Nephron progenitor cell (in vitro differentiated cells): ENCODE data around the gene MOBP.

Experiments
- DNase-seq: peaks from one replicate; pipeline ENCODE4 v3.0.0; 2021
- H3K27ac Mint-ChIP-seq: 2 replicates; pipeline ENCODE4 v1.8.0; 2021; ENCODE audit warnings: mild to moderate bottlenecking, moderate library complexity, mixed read lengths
- H3K27me3 Mint-ChIP-seq: 2 replicates; pipeline ENCODE4 v1.8.0; 2021; ENCODE audit warnings: mild to moderate bottlenecking, low read depth, mixed read lengths; ENCODE audit not compliant: poor library complexity
- H3K36me3 Mint-ChIP-seq: 2 replicates; pipeline ENCODE4 v1.8.0; 2021; ENCODE audit warnings: low read depth, mixed read lengths
- H3K4me1 Mint-ChIP-seq: 2 replicates; pipeline ENCODE4 v1.8.0; 2021; ENCODE audit warnings: mixed read lengths
- H3K4me3 Mint-ChIP-seq: 2 replicates; pipeline ENCODE4 v1.8.0; 2021; ENCODE audit warnings: mild to moderate bottlenecking, moderate library complexity, mixed read lengths
- H3K9me3 Mint-ChIP-seq: 2 replicates; pipeline ENCODE4 v1.8.0; 2021; ENCODE audit warnings: mild to moderate bottlenecking, moderate library complexity, mixed read lengths
- CTCF ChIP-seq: fragments of 200-600 bp; sonication (generic); IDR thresholded peaks from 2 replicates; pipeline ENCODE4 v1.5.0; 2021; ENCODE audit warnings: antibody characterized with exemption

MOBP gene

GRCh38 chr3:39494781-39495180 is 27.3 kb downstream of the MOBP start:
- Mint-ChIP-seq H3K27me3 (peaks cover 30% of the 10 kb centered on the region), H3K36me3 (no peaks in the 10 kb centered on the region), H3K27ac (no peak overlapping the region), H3K4me3 (no peak overlapping the region), H3K9me3 (no peaks in the 10 kb centered on the region), H3K4me1 (no peaks in the 10 kb centered on the region)
- DNase-seq, result no peak
- TF ChIP-seq CTCF, result no peak

GRCh38 chr3:39497753-39498152 is 30.3 kb downstream of the MOBP start:
- DNase-seq, result no peak
- Mint-ChIP-seq H3K27ac (no peak overlapping the region), H3K4me1 (no peaks in the 10 kb centered on the region), H3K27me3 (peaks cover 29% of the 10 kb centered on the region), H3K4me3 (no peak overlapping the region), H3K36me3 (no peaks in the 10 kb centered on the region), H3K9me3 (no peaks in the 10 kb centered on the region)
- TF ChIP-seq CTCF, result no peak

- H3K9me3 Mint-ChIP-seq, result no peaks in the 10 kb centered on the region
- peaks cover 19% of the 10 kb centered on the region for H3K27me3 Mint-ChIP-seq
- no peaks in the 10 kb centered on the region for H3K4me1 Mint-ChIP-seq
- no peak for DNase-seq
- no peak overlapping the region for H3K27ac Mint-ChIP-seq
- TF ChIP-seq CTCF, result no peak
- no peak overlapping the region for H3K4me3 Mint-ChIP-seq
- no peaks in the 10 kb centered on the region for H3K36me3 Mint-ChIP-seq
These were observed 32.3 kb downstream of the MOBP start for GRCh38 chr3:39499651-39500273.

GRCh38 chr3:39501059-39501458 is 33.6 kb downstream of the MOBP start:
- Mint-ChIP-seq H3K9me3 (no peaks in the 10 kb centered on the region), H3K36me3 (no peaks in the 10 kb centered on the region), H3K27me3 (peaks cover 19% of the 10 kb centered on the region), H3K27ac (no peak overlapping the region), H3K4me1 (no peaks in the 10 kb centered on the region), H3K4me3 (no peak overlapping the region)
- no peak for TF ChIP-seq CTCF
- DNase-seq, result no peak

GRCh38 chr3:39501968-39502837 is 34.7 kb downstream of the MOBP start:
- no peaks in the 10 kb centered on the region for H3K36me3 Mint-ChIP-seq

More at GRCh38 chr3:39501968-39502837, 34.7 kb downstream of the MOBP start:
- no peak for DNase-seq
- no peaks in the 10 kb centered on the region for H3K4me1 Mint-ChIP-seq
- H3K9me3 Mint-ChIP-seq, result no peaks in the 10 kb centered on the region
- H3K27me3 Mint-ChIP-seq, result peaks cover 17% of the 10 kb centered on the region
- no peak overlapping the region for H3K4me3 Mint-ChIP-seq
- TF ChIP-seq CTCF, result no peak
- no peak overlapping the region for H3K27ac Mint-ChIP-seq
